ENCODE results near the gene GH2. TPM values are rescaled to one million over a fixed set of nuclear protein-coding genes. Genes with fewer than 3 reads are reported as not detected.

The GH2 gene
- total RNA-seq, 2 donors from 2014 or later = not detected

GRCh38 chr17:63837480-63837879 lies 44.3 kb downstream of the GH2 start:
- intact Hi-C loops (cut with DNase I) = loop anchor here (10.0 kb wide), 1 partner anchor 213 kb away; the partner anchor contains the start of gene MAP3K3
- no peak overlapping the region for H3K27ac ChIP-seq
- peaks cover 12% of the 10 kb centered on the region for H3K36me3 ChIP-seq
- no peaks in the 10 kb centered on the region for H3K27me3 ChIP-seq
- no peak overlapping the region for H3K4me3 ChIP-seq
- H3K9ac ChIP-seq (ENCODE audit: low read depth in 2 of 2, low read length in 2 of 2) = no peak overlapping the region
- H3K9me3 ChIP-seq = no peaks in the 10 kb centered on the region
- TF ChIP-seq, protein P1, sequence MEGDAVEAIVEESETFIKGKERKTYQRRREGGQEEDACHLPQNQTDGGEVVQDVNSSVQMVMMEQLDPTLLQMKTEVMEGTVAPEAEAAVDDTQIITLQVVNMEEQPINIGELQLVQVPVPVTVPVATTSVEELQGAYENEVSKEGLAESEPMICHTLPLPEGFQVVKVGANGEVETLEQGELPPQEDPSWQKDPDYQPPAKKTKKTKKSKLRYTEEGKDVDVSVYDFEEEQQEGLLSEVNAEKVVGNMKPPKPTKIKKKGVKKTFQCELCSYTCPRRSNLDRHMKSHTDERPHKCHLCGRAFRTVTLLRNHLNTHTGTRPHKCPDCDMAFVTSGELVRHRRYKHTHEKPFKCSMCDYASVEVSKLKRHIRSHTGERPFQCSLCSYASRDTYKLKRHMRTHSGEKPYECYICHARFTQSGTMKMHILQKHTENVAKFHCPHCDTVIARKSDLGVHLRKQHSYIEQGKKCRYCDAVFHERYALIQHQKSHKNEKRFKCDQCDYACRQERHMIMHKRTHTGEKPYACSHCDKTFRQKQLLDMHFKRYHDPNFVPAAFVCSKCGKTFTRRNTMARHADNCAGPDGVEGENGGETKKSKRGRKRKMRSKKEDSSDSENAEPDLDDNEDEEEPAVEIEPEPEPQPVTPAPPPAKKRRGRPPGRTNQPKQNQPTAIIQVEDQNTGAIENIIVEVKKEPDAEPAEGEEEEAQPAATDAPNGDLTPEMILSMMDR (IDR thresholded peaks at IDR 0.05) = no peak
- H3K4me1 ChIP-seq = peaks cover 19% of the 10 kb centered on the region
- DNase-seq = no peak

- no peak overlapping the region for H3K4me3 ChIP-seq
- TF ChIP-seq, protein P1 (IDR thresholded peaks at IDR 0.05) = no peak
- no peak overlapping the region for H3K27ac ChIP-seq
- H3K9ac ChIP-seq (ENCODE audit: low read depth in 2 of 2, low read length in 2 of 2) = no peak overlapping the region
- H3K4me1 ChIP-seq = peaks cover 19% of the 10 kb centered on the region
- H3K27me3 ChIP-seq = no peaks in the 10 kb centered on the region
- H3K36me3 ChIP-seq = peaks cover 18% of the 10 kb centered on the region
- H3K9me3 ChIP-seq = no peaks in the 10 kb centered on the region
- intact Hi-C loops (cut with DNase I) = loop anchor here (10.0 kb wide), 1 partner anchor 212 kb away; the partner anchor contains the start of gene MAP3K3
- no peak for DNase-seq
These were observed 44.9 kb downstream of the GH2 start for GRCh38 chr17:63836811-63837210.

- peaks cover 9% of the 10 kb centered on the region for H3K4me1 ChIP-seq
These were observed 46.5 kb downstream of the GH2 start for GRCh38 chr17:63835167-63835720.

GRCh38 chr17:63834431-63835166 lies 47.1 kb downstream of the GH2 start:
- H3K4me3 ChIP-seq = no peak overlapping the region
- TF ChIP-seq, protein P1 (IDR thresholded peaks at IDR 0.05) = peak; percentile 20
- H3K36me3 ChIP-seq = peaks cover 32% of the 10 kb centered on the region
- H3K4me1 ChIP-seq = peaks cover 7% of the 10 kb centered on the region
- intact Hi-C loops (cut with DNase I) = loop anchor here (10.0 kb wide), 1 partner anchor 210 kb away; the partner anchor contains the start of gene MAP3K3
- no peaks in the 10 kb centered on the region for H3K27me3 ChIP-seq
- no peak overlapping the region for H3K27ac ChIP-seq
- no peaks in the 10 kb centered on the region for H3K9me3 ChIP-seq
- H3K9ac ChIP-seq (ENCODE audit: low read depth in 2 of 2, low read length in 2 of 2) = peak overlapping the region in 1 of 2 donors; percentile 30
- no peak for DNase-seq

More at GRCh38 chr17:63835167-63835720, 46.5 kb downstream of the GH2 start:
- TF ChIP-seq, protein P1 (IDR thresholded peaks at IDR 0.05) = no peak
- H3K27ac ChIP-seq = no peak overlapping the region
- intact Hi-C loops (cut with DNase I) = loop anchor here (10.0 kb wide), 1 partner anchor 210 kb away; the partner anchor contains the start of gene MAP3K3
- no peak for DNase-seq
- H3K9ac ChIP-seq (ENCODE audit: low read depth in 2 of 2, low read length in 2 of 2) = no peak overlapping the region
- H3K27me3 ChIP-seq = no peaks in the 10 kb centered on the region
- peaks cover 29% of the 10 kb centered on the region for H3K36me3 ChIP-seq
- H3K4me3 ChIP-seq = no peak overlapping the region
- no peaks in the 10 kb centered on the region for H3K9me3 ChIP-seq

DNA sequence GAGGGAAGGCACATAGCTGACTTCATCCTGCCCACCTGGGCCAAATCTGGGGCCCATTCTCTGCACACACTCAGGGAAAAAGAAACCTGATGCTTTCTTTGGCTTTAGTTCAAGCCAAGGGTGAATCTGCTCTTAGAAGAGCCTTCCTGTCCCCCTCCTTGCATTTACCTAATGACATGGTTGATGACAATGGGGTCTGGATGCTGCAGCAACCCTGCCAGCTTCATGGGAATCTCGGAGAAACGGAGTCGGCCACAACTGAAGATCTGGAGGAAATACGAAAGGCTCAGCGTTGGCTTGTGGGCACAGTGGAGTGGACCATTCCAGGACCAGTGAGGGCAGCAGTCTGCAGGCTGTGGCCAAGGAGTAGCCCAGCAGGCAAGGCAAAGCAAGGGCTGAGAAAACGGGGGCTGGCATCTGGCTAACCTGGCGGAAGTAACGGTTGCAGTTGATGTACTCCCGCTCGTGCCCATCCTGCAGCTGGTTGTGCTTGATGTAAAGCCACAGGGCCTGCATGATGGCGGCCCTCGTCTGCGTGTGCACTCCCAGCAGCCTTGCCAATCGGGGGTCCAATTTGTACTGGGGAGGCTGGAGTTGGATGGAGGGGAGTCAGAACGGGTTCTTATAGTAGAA lies 47.9 kb downstream of the GH2 start:
- TF ChIP-seq, protein P1 (IDR thresholded peaks at IDR 0.05) = no peak
- no peak for DNase-seq
- H3K9ac ChIP-seq (ENCODE audit: low read depth in 2 of 2, low read length in 2 of 2) = no peak overlapping the region
- no peaks in the 10 kb centered on the region for H3K27me3 ChIP-seq
- intact Hi-C loops (cut with DNase I) = loop anchor here (10.0 kb wide), 1 partner anchor 209 kb away; the partner anchor contains the start of gene MAP3K3
- H3K4me1 ChIP-seq = peaks cover 5% of the 10 kb centered on the region
- no peaks in the 10 kb centered on the region for H3K9me3 ChIP-seq
- H3K27ac ChIP-seq = no peak overlapping the region
- H3K4me3 ChIP-seq = no peak overlapping the region
- H3K36me3 ChIP-seq = peaks cover 36% of the 10 kb centered on the region
